HepG2 (cell line): ENCODE results near the gene AKAP8L. TPM values are rescaled to one million over a fixed set of nuclear protein-coding genes. Genes with fewer than 3 reads are reported as not detected.

Experiments
- ATAC-seq: fragments of 200-7000 bp; cut with Tn5 transposase; 3 replicates; pipeline ENCODE4 v1.9.1; 2020; ENCODE audit warnings: mild to moderate bottlenecking, moderate library complexity
- BruUV-seq: library from RNA; stranded (reverse); fragments of 400-500 nt; replicated peaks from 2 replicates; lab custom pipeline; 2021; lab: Mats Ljungman, UMichigan
- CTCF ChIA-PET: fragments of 300-600 bp; formaldehyde crosslinking; extraction: SDS; loops from one replicate; lab custom pipeline; 2021; ENCODE audit warnings: low total read pairs, inconsistent platforms, low intra/inter-chr PET ratio; lab: Yijun Ruan, JAX
- POLR2A ChIA-PET: fragments of 350-600 bp; sonication (Branson Sonifier 250); formaldehyde crosslinking; loops from one replicate; lab custom pipeline; 2020; ENCODE audit warnings: antibody characterized with exemption, inconsistent platforms; lab: Yijun Ruan, JAX
- DNase-seq: peaks from one replicate; pipeline ENCODE4 v3.0.0-alpha.2; 2015; ENCODE audit warnings: low spot score
- FAIRE-seq: peaks from 3 replicates; lab custom pipeline; 2011; peaks lifted over from hg19 to GRCh38; lab: Jason Lieb, UNC
- H2AFZ ChIP-seq: one replicate; pipeline ENCODE4 v1.6.1; 2011; ENCODE audit warnings: low read length, inconsistent platforms
- H3K27ac ChIP-seq: fragments of 300-600 bp; 3 replicates; pipeline ENCODE4 v1.8.0; 2011; ENCODE audit warnings: mixed run types, mild to moderate bottlenecking, mixed read lengths, low read length, inconsistent platforms; ENCODE audit not compliant: insufficient read depth; ENCODE audit errors: extremely low read length
- H3K27me3 ChIP-seq, 2 experiments: fragments of 200-600 bp in 1 of 2; 2 replicates in 1 of 2; 3 replicates in 1 of 2; pipeline versions ENCODE4 v1.6.0 to v1.8.0; 2011; ENCODE audit warnings: low read length in 2 of 2, mild to moderate bottlenecking in 2 of 2, moderate library complexity in 2 of 2, inconsistent platforms in 1 of 2; ENCODE audit not compliant: insufficient read depth in 2 of 2, control insufficient read depth in 1 of 2
- H3K36me3 ChIP-seq, 2 experiments: fragments of 200-600 bp in 1 of 2; replicated peaks in 1 of 2; 2 replicates in 1 of 2; 3 replicates in 1 of 2; pipeline versions ENCODE4 v1.5.1 to v1.8.0; 2011; ENCODE audit warnings: low read length in 2 of 2, inconsistent platforms in 1 of 2; ENCODE audit not compliant: insufficient read depth in 2 of 2, control insufficient read depth in 1 of 2
- H3K4me1 ChIP-seq: 2 replicates; pipeline ENCODE4 v1.5.1; 2012; ENCODE audit warnings: low read length, inconsistent platforms; ENCODE audit not compliant: insufficient read depth
- H3K4me2 ChIP-seq: 2 replicates; pipeline ENCODE4 v1.6.0; 2011; ENCODE audit warnings: low read depth, low read length, inconsistent platforms
- H3K4me3 ChIP-seq, 3 experiments: fragments of 200-600 bp in 1 of 3; sonication (generic), shearing (Covaris generic) in 1 of 3; replicated peaks in 1 of 3; 2 replicates each; pipeline ENCODE4 v1.5.1; 2011 to 2016; ENCODE audit warnings: low read length in 3 of 3, inconsistent platforms in 2 of 3, low read depth in 2 of 3, mild to moderate bottlenecking in 2 of 3, control low read depth in 1 of 3, mixed read lengths in 1 of 3; ENCODE audit not compliant: insufficient read depth in 1 of 3
- H3K79me2 ChIP-seq: one replicate; pipeline ENCODE4 v1.6.1; 2011; ENCODE audit warnings: low read length, inconsistent platforms; ENCODE audit not compliant: insufficient read depth
- H3K9ac ChIP-seq: 2 replicates; pipeline ENCODE4 v1.6.0; 2011; ENCODE audit warnings: mild to moderate bottlenecking, low read depth, low read length, inconsistent platforms; ENCODE audit not compliant: insufficient read depth
- H3K9me3 ChIP-seq: 2 replicates; pipeline ENCODE4 v1.5.1; 2012; ENCODE audit warnings: mild to moderate bottlenecking, low read length
- H4K20me1 ChIP-seq: 2 replicates; pipeline ENCODE4 v1.6.0; 2011; ENCODE audit warnings: inconsistent platforms, mild to moderate bottlenecking, low read length, moderate library complexity; ENCODE audit not compliant: insufficient read depth
- DPF2 ChIP-seq: sonication (generic); formaldehyde crosslinking; IDR thresholded peaks from 2 replicates; pipeline ENCODE4 v1.4.0; 2020; ENCODE audit warnings: mild to moderate bottlenecking, low read depth, missing genetic modification reagents, borderline replicate concordance
- FLYWCH1 ChIP-seq: sonication (generic); formaldehyde crosslinking; IDR thresholded peaks from 2 replicates; pipeline ENCODE4 v1.8.1; 2023; ENCODE audit warnings: mild to moderate bottlenecking, missing genetic modification reagents
- HOXA9 ChIP-seq: sonication (generic); formaldehyde crosslinking; IDR thresholded peaks from 2 replicates; pipeline ENCODE4 v1.8.1; 2022; ENCODE audit warnings: missing genetic modification reagents, mild to moderate bottlenecking, moderate library complexity, borderline replicate concordance
- MAFG ChIP-seq: sonication (generic); formaldehyde crosslinking; IDR thresholded peaks from 2 replicates; pipeline ENCODE4 v1.5.1; 2020; ENCODE audit warnings: mild to moderate bottlenecking, missing genetic modification reagents
- NPAS2 ChIP-seq: sonication (generic); formaldehyde crosslinking; IDR thresholded peaks from 2 replicates; pipeline ENCODE4 v1.8.0; 2022; ENCODE audit warnings: mild to moderate bottlenecking, missing genetic modification reagents, borderline replicate concordance
- RAD51 ChIP-seq: fragments of 450-650 bp; IDR thresholded peaks from 2 replicates; pipeline ENCODE4 v1.6.1; 2016; ENCODE audit warnings: borderline replicate concordance
- RXRB ChIP-seq: IDR thresholded peaks from 2 replicates; pipeline ENCODE4 v1.6.1; 2016; ENCODE audit warnings: borderline replicate concordance, missing genetic modification reagents, missing compliant biosample characterization
- TEAD2 ChIP-seq: sonication (generic); formaldehyde crosslinking; IDR thresholded peaks from 2 replicates; pipeline ENCODE4 v1.9.0; 2021; ENCODE audit warnings: missing genetic modification reagents
- ZBTB42 ChIP-seq: sonication (generic); formaldehyde crosslinking; IDR thresholded peaks from 2 replicates; pipeline ENCODE4 v1.5.0; 2020; ENCODE audit warnings: mild to moderate bottlenecking, missing genetic modification reagents
- ZNF207 ChIP-seq: fragments of 450-650 bp; IDR thresholded peaks from 2 replicates; pipeline ENCODE4 v1.6.1; 2016; ENCODE audit warnings: antibody characterized with exemption, borderline replicate concordance
- ZNF3 ChIP-seq: IDR thresholded peaks from 2 replicates; pipeline ENCODE4 v1.7.0; 2017; ENCODE audit warnings: inconsistent platforms
- ZSCAN12 ChIP-seq: sonication (generic); formaldehyde crosslinking; IDR thresholded peaks from 2 replicates; pipeline ENCODE4 v1.9.0; 2021; ENCODE audit warnings: mild to moderate bottlenecking, missing genetic modification reagents
- WGBS: methylation state at CpG from one replicate; pipeline ENCODE4 v1.1.6; 2017; ENCODE audit warnings: low lambda C conversion rate; 5-methylcytosine and 5-hydroxymethylcytosine counted together
- in situ Hi-C: cut with HindIII; loops from 2 replicates; pipeline ENCODE4 v1.10.0; 2017; ENCODE audit warnings: low pct_unique_long_range_greater_than_20kb; ENCODE audit not compliant: extremely low pct_ligation_motif_present
- intact Hi-C: fragments of 100-400 bp; cut with micrococcal nuclease; formaldehyde crosslinking; loops from one replicate; pipeline ENCODE4 v1.10.0; 2022; ENCODE audit not compliant: unreplicated experiment
- polyA plus RNA-seq, 8 experiments: library from polyadenylated mRNA; depleted of rRNA in 3 of 8; stranded (reverse) in 7 of 8; unstranded in 1 of 8; fragments of >200 nt; fragmentation: Illumina TruSeq in 4 of 8; extraction: Trizol in 4 of 8; gene quantifications; 2 replicates each; pipeline versions ENCODE4 v1.2.1 to v1.2.3, GENCODE V29; 2011 to 2016; ENCODE audit warnings: low read depth in 4 of 8, missing spikeins in 1 of 8, mixed read lengths in 1 of 8; ENCODE audit not compliant: insufficient read depth in 1 of 8
- total RNA-seq, 5 experiments: library from RNA; depleted of rRNA; stranded (reverse); fragments of >200 nt; fragmentation: Illumina TruSeq; extraction: Trizol; gene quantifications; 2 replicates each; pipeline ENCODE4 v1.2.3, GENCODE V29; 2016; ENCODE audit warnings: low read depth in 1 of 5
- TF ChIP-seq, protein P1 (sequence below): sonication (generic); formaldehyde crosslinking; IDR thresholded peaks from 2 replicates; pipeline ENCODE4 v1.4.0; 2020; ENCODE audit warnings: missing genetic modification reagents
- TF ChIP-seq, protein P2 (sequence below): sonication (generic); formaldehyde crosslinking; IDR thresholded peaks from 2 replicates; pipeline ENCODE4 v1.9.0; 2021; ENCODE audit warnings: missing genetic modification reagents, borderline replicate concordance
- TF ChIP-seq, protein P3 (sequence below): sonication (generic); formaldehyde crosslinking; IDR thresholded peaks from 2 replicates; pipeline ENCODE4 v1.5.1; 2020; ENCODE audit warnings: missing genetic modification reagents, mild to moderate bottlenecking, borderline replicate concordance

Gene AKAP8L
- total and polyA plus RNA-seq, 2 of the 13 experiments (the other 11 are each of a cell fraction or from before 2014, with no cell fraction given) = 48.2 to 49.6 TPM

DNA sequence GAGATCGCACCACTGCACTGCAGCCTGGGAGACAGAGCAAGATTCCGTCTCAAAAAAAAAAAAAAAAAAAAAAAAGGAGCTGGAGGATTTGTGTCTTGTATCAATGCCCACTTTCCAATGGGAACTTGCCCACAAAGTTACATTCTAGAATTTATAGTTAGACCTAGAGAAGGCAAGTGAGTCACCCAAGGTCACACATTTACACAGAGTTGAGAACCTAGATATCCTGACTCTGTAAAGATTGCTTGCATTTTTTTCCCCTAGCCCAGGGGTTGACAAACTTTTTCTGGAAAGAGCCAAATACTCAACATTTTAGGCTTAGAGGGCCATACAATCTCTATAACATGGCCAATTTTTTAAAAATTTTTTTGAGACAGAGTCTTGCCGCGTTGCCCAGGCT, 78.7 kb downstream of the AKAP8L start (continued):
- TF ChIP-seq, protein P1, sequence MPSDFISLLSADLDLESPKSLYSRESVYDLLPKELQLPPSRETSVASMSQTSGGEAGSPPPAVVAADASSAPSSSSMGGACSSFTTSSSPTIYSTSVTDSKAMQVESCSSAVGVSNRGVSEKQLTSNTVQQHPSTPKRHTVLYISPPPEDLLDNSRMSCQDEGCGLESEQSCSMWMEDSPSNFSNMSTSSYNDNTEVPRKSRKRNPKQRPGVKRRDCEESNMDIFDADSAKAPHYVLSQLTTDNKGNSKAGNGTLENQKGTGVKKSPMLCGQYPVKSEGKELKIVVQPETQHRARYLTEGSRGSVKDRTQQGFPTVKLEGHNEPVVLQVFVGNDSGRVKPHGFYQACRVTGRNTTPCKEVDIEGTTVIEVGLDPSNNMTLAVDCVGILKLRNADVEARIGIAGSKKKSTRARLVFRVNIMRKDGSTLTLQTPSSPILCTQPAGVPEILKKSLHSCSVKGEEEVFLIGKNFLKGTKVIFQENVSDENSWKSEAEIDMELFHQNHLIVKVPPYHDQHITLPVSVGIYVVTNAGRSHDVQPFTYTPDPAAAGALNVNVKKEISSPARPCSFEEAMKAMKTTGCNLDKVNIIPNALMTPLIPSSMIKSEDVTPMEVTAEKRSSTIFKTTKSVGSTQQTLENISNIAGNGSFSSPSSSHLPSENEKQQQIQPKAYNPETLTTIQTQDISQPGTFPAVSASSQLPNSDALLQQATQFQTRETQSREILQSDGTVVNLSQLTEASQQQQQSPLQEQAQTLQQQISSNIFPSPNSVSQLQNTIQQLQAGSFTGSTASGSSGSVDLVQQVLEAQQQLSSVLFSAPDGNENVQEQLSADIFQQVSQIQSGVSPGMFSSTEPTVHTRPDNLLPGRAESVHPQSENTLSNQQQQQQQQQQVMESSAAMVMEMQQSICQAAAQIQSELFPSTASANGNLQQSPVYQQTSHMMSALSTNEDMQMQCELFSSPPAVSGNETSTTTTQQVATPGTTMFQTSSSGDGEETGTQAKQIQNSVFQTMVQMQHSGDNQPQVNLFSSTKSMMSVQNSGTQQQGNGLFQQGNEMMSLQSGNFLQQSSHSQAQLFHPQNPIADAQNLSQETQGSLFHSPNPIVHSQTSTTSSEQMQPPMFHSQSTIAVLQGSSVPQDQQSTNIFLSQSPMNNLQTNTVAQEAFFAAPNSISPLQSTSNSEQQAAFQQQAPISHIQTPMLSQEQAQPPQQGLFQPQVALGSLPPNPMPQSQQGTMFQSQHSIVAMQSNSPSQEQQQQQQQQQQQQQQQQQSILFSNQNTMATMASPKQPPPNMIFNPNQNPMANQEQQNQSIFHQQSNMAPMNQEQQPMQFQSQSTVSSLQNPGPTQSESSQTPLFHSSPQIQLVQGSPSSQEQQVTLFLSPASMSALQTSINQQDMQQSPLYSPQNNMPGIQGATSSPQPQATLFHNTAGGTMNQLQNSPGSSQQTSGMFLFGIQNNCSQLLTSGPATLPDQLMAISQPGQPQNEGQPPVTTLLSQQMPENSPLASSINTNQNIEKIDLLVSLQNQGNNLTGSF (CRISPR knock-in tag) = no peak
- TF ChIP-seq MAFG (CRISPR knock-in tag) = no peak
- TF ChIP-seq, all 625 proteins: peak for 0

DNA sequence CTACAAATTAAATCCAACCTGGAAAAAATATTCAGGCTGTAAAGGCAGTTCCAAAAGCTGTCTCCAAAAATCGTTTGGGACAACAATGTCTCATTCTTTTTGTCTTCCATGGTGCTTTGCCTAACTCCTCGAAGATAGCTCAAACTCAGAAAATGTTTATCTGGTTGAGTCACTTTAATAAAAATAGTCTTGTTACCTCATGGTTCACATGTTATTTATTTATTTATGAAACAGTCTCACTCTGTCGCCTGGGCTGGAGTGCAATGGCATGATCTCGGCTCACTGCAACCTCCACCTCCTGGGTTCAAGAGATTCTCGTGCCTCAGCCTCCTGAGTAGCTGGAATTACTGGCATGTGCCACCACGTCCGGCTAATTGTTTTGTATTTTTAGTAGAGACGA, 81.6 kb downstream of the AKAP8L start:
- BruUV-seq = no TSS peak
- no peak overlapping the region for H3K27ac ChIP-seq
- FAIRE-seq = no peak
- no peak for ATAC-seq
- H2AFZ ChIP-seq = no peak overlapping the region
- ChIA-PET CTCF (no interaction called here), POLR2A (interaction anchor here (0.6 kb wide), 1 partner anchor 121 kb away, joined by 3 read pairs; no protein-coding TSS in a partner anchor)
- H3K9me3 ChIP-seq = no peaks in the 10 kb centered on the region
- peaks cover 11% of the 10 kb centered on the region for H3K4me1 ChIP-seq
- WGBS = 87% methylated on average over 8 of the region's 8 CpGs
- intact Hi-C loops = no loop called here
- H3K27me3 ChIP-seq = no peaks in the 10 kb centered on the region
- no peaks in the 10 kb centered on the region for H4K20me1 ChIP-seq
- H3K79me2 ChIP-seq = peaks cover 12% of the 10 kb centered on the region
- H3K36me3 ChIP-seq = peaks cover 0 to 4% of the 10 kb centered on the region in 2 experiments; a peak in 1 of 5 replicates
- in situ Hi-C loops = no loop called here
- H3K4me2 ChIP-seq = no peak overlapping the region
- no peak overlapping the region for H3K9ac ChIP-seq
- DNase-seq = no peak
- H3K4me3 ChIP-seq = no peak overlapping the region
- TF ChIP-seq TEAD2 (CRISPR knock-in tag) (no peak), RXRB (CRISPR knock-in tag) (no peak), NPAS2 (CRISPR knock-in tag) (no peak), FLYWCH1 (no peak), ZNF3 (no peak), DPF2 (no peak), ZSCAN12 (no peak), ZNF207 (no peak), HOXA9 (no peak), ZBTB42 (CRISPR knock-in tag) (no peak), RAD51 (no peak)
- TF ChIP-seq, protein P2, sequence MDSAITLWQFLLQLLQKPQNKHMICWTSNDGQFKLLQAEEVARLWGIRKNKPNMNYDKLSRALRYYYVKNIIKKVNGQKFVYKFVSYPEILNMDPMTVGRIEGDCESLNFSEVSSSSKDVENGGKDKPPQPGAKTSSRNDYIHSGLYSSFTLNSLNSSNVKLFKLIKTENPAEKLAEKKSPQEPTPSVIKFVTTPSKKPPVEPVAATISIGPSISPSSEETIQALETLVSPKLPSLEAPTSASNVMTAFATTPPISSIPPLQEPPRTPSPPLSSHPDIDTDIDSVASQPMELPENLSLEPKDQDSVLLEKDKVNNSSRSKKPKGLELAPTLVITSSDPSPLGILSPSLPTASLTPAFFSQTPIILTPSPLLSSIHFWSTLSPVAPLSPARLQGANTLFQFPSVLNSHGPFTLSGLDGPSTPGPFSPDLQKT (CRISPR knock-in tag) = no peak
- TF ChIP-seq, protein P3, sequence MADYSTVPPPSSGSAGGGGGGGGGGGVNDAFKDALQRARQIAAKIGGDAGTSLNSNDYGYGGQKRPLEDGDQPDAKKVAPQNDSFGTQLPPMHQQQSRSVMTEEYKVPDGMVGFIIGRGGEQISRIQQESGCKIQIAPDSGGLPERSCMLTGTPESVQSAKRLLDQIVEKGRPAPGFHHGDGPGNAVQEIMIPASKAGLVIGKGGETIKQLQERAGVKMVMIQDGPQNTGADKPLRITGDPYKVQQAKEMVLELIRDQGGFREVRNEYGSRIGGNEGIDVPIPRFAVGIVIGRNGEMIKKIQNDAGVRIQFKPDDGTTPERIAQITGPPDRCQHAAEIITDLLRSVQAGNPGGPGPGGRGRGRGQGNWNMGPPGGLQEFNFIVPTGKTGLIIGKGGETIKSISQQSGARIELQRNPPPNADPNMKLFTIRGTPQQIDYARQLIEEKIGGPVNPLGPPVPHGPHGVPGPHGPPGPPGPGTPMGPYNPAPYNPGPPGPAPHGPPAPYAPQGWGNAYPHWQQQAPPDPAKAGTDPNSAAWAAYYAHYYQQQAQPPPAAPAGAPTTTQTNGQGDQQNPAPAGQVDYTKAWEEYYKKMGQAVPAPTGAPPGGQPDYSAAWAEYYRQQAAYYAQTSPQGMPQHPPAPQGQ (CRISPR knock-in tag) = no peak
